NCI-H2171 (cell line): Measurements from ENCODE around the gene SEMA3B.
A peak's percentile ranks its signal among the peaks of the same experiment; 100 is the strongest.
"Not testable (repeated sequence)": the region's sequence is repeated elsewhere in the genome, so short reads cannot be mapped to it uniquely, and the experiment has no call there.

Source experiments
- DNase-seq: peaks from one replicate; lab custom pipeline; 2025; lab: John Stamatoyannopoulos, UW

SEMA3B gene

GRCh38 chr3:50268703-50269451 lies at the start of gene SEMA3B:
Gene SEMA3B (plus strand): TSS chr3:50269147. CDS start chr3:50269241, 94 bp downstream.
- DNase-seq: no peak

- no peak for DNase-seq
Measured at GRCh38 chr3:50219285-50219684, 49.7 kb upstream of the SEMA3B start.

DNA sequence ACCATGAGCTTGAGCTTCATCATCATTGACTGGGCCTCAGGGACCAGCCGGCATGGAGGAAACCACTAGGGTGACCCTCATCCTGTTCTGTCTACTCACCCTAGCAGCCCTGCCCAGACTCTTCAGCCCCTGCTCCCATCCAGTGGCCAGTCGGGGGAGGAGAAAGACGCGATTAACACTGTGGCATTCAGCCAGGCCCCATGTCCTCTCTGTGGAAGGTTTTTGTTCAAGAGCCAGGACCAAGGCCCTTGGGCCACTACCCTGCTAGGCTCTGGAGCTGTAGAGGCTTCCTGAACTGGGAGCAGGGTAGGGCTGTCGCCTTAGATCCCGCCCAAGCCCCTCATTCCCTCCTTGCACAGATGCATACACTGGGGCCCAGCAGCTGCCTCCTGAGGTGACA lies 48.8 kb upstream of the SEMA3B start:
- no peak for DNase-seq

- DNase-seq: no peak
Measured at GRCh38 chr3:50221051-50221410, 47.9 kb upstream of the SEMA3B start.

GRCh38 chr3:50221411-50222168 lies 47.4 kb upstream of the SEMA3B start:
- no peak for DNase-seq

DNA sequence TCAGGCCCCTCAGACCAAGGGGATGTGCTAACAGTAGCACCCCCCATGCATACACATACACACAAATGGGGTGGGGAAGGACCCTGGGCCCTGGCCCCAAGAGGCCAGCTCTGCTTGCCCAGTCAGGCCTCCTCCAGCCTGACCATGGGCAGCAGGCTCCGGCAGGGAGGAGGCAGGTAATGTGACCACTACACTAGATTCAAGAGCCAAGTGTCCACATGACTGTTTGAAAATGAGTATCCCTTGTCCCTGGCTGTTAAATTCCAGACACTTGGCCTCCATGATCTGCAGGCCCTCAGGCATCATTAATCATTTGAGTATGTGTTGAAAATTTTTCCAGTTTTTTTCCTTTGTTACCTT lies 46.8 kb upstream of the SEMA3B start:
- no peak for DNase-seq

- no peak for DNase-seq
Measured at GRCh38 chr3:50224639-50225038, 44.3 kb upstream of the SEMA3B start.

DNA sequence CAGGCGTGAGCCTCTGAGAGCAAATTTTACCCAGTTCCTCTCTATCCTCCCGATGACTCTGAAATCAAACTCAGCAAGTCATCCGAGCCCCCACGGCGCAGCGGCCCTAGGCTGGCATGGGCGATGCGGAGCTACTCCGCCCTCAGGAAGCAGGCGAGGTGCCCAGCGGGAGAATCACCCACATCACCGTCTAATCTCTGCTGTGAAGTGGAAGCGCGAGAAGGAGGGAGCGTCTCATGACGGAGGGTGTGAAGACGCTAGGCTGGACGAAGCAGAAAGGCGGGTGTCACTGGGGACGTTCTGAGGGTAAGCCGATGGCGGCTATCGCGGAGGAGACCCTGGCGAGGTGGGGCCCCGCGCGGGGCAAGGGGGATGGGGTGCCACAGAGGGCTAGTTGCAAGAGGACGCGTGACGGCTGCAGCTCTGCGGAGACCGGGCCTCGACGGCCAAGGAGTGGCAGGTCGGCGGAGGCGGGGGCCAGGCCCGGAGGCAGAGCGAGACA lies 42.0 kb upstream of the SEMA3B start:
- no peak for DNase-seq

DNA sequence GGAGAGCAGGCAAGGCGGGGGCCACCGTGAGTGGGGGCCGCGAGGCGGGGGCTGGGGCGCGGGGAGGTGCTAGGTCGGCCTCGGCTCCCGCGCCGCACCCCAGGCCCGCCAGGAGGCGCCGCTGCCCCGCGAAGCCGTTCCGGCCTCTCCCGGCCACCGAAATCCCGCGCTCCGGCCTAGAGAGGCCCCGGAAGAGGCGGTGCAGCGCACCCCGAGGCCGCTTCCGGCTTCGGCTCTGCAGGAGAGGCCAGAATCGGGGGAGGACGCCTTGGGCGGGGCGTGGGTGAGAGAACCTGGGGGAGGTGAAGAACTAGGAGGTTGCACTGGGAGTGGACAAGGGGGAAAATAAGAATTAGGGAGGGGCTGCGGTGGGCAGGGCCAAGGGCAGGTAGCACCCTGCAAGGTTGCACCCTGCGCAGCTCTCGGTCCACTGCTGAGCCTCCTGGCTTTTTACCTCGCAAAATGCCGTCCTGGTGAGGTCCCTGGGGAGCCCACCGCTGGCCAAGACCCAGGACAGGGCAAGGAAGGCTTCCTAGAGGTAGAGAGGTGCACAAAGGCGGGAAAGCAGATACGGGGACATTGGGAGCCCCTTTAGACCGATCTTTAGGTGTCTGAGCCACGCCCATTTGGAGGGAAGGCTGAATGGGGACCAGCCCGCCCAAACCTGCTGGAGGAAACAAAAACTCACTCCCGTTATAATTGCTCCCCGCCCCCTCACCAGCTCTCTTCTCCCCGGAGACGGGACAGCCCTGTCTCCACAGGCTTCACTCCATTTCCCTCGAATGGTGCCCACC lies 41.4 kb upstream of the SEMA3B start:
- DNase-seq: peak; percentile 80

- DNase-seq: not testable (repeated sequence)
Measured at GRCh38 chr3:50228184-50228763, 40.7 kb upstream of the SEMA3B start.

- DNase-seq: no peak
Measured at GRCh38 chr3:50229490-50229889, 39.5 kb upstream of the SEMA3B start.

DNA sequence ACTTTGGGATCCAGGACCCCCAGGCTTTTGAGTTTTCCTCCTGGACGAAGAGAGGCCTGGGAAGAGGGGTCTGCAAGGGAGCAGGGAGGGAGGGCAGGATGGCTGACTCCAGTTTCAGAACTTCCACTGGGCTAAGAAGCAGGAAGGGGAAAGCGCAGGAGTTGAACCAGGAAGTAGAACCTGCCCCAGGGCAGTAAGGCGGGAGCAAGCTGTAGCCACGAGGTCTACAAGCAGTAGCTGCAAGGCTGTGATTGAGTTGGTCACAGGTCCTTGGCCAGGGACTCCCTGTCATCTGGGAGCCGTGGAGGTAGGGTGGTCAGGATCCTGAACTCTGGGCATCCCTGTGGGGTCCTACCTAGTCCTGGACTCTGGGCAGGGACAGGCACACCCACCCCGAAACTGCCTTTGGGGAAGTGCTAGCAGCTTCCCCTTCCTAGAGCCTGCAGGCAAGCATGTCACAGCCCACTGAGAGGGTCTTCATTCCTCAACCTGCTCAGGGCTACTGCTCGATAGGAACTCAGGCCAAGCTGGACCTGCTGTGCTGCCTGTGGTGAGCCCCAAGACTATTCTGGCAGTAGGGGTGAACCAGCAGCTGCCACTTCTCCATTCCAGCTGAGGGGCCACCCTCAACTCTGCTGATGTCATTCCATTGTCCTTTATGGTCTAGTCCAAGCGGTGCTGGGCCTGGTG lies 38.7 kb upstream of the SEMA3B start:
- DNase-seq: no peak

DNA sequence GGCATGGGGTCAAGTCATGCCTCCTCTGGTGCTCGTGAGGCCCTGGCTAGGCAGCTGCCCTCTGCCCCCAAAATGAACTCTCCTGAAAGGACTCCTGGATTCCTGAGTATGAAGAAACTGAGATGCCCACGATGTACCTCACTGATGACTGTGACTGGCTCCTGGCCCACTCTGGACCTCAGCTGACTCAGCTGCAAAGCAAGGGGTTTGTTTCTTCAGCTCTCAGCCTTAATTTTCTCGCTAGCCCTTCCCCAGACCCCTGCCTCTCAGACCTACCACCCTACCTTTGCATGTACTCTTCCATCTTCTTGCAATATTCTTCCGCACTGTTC lies 38.2 kb upstream of the SEMA3B start:
- DNase-seq: no peak

- DNase-seq: no peak
Measured at GRCh38 chr3:50231581-50231980, 37.4 kb upstream of the SEMA3B start.

- DNase-seq: no peak
Measured at GRCh38 chr3:50232303-50232702, 36.6 kb upstream of the SEMA3B start.

GRCh38 chr3:50233176-50233575 lies 35.8 kb upstream of the SEMA3B start:
- DNase-seq: no peak

DNA sequence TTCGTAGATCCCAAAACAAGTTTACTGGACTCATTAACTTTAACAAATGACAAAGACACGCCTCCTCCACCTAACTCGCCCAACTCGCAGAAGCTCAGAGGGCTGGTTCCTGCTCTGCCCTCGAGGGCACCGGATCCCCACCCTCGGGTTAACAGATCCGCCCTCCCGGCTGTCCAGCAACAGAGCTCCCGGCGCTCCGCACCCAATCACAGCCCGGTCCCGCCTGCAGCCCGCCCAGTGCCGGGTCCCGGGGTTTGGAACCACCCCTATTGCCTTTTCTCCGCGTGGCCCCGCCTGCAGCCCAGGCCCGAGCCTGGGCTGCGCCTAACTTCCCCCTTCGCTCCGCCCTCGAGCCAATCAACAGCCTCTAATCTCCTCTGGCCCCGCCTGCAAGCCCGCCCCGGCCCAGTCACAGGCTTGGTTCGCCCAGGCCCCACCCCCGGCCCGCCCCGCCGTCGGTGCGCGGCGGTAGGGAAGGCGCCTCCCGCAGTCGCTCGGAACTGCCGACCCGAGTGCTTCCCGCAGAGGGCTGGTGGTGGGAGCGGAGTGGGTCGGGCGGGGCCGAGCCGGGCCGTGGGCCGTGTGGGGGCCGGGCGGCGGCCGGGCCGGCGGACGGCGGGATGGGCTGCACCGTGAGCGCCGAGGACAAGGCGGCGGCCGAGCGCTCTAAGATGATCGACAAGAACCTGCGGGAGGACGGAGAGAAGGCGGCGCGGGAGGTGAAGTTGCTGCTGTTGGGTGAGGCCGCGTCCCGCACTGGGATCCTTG lies 33.0 kb upstream of the SEMA3B start, which contains the start of gene GNAI2:
TSS of gene GNAI2 (plus strand) at position 489 of the 768 bp plus-strand sequence. CDS start at position 621, 132 bp downstream.
- peak; percentile 87 for DNase-seq

GRCh38 chr3:50236484-50237132 lies 32.3 kb upstream of the SEMA3B start:
- DNase-seq: no peak

- no peak for DNase-seq
Measured at GRCh38 chr3:50237133-50237651, 31.8 kb upstream of the SEMA3B start.
